G401.6 (cell line): ENCODE results near the gene SH3PXD2A.
A peak's percentile ranks its signal among the peaks of the same experiment; 100 is the strongest.

ENCODE experiments used
- FAIRE-seq: peaks from 2 replicates; lab custom pipeline; 2012; peaks lifted over from hg19 to GRCh38; lab: Jason Lieb, UNC

The SH3PXD2A gene, protein sequence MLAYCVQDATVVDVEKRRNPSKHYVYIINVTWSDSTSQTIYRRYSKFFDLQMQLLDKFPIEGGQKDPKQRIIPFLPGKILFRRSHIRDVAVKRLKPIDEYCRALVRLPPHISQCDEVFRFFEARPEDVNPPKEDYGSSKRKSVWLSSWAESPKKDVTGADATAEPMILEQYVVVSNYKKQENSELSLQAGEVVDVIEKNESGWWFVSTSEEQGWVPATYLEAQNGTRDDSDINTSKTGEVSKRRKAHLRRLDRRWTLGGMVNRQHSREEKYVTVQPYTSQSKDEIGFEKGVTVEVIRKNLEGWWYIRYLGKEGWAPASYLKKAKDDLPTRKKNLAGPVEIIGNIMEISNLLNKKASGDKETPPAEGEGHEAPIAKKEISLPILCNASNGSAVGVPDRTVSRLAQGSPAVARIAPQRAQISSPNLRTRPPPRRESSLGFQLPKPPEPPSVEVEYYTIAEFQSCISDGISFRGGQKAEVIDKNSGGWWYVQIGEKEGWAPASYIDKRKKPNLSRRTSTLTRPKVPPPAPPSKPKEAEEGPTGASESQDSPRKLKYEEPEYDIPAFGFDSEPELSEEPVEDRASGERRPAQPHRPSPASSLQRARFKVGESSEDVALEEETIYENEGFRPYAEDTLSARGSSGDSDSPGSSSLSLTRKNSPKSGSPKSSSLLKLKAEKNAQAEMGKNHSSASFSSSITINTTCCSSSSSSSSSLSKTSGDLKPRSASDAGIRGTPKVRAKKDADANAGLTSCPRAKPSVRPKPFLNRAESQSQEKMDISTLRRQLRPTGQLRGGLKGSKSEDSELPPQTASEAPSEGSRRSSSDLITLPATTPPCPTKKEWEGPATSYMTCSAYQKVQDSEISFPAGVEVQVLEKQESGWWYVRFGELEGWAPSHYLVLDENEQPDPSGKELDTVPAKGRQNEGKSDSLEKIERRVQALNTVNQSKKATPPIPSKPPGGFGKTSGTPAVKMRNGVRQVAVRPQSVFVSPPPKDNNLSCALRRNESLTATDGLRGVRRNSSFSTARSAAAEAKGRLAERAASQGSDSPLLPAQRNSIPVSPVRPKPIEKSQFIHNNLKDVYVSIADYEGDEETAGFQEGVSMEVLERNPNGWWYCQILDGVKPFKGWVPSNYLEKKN

DNA sequence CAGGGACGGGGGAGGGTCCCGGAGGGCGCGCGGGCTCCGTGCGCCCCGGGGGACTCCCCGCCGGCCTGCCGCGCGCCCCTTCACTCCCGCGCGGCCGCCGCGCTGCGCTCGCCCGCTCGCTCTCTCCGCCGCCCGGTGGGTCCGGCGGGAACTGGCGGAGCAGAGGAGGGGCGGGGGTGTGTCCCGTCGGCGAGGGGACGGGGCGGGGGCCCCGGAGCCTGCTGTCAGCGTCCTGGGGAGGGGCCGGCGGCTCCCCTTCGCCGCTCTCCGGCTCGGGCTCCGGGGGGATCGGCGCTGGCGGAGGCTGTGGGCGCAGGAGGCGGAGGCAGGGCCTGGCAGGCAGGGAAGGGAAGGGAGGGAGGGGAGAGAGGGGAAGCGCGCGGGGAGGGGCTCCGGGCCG, at the start of gene SH3PXD2A:
Gene SH3PXD2A, minus strand, starts transcription at position 153 of the 400 bp plus-strand sequence. CDS start 310 bp downstream, outside the sequence.
- no peak for FAIRE-seq

GRCh38 chr10:103901299-103901698, 45.9 kb upstream of the SH3PXD2A start:
- FAIRE-seq, result no peak

GRCh38 chr10:103899312-103899711, 43.9 kb upstream of the SH3PXD2A start:
- no peak for FAIRE-seq

DNA sequence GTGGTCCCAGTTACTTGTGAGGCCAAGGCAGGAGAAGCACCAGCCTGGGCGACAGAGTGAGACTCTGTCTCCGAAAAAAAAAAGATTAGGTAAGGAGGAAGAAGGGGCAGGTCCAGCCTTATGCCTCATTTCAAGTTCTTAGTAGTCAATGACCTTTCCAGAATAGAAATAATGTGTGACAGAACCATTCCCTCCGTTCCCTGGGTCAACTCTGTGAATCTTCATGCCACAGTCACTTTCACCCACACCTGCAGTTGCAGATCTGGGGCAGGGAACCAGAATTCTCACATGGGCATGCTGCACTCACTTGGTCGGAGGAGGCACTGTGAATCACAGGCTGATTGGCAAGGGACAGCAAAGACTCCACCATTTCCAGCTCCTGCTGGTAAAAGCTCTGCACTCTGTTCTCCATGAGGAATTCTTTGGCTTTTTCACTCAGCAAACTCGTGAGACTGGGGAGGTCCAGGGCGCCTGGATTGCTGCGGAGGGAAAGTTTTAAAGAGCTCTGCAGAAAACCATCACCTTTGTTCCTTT, 41.9 kb upstream of the SH3PXD2A start:
- FAIRE-seq, result no peak

DNA sequence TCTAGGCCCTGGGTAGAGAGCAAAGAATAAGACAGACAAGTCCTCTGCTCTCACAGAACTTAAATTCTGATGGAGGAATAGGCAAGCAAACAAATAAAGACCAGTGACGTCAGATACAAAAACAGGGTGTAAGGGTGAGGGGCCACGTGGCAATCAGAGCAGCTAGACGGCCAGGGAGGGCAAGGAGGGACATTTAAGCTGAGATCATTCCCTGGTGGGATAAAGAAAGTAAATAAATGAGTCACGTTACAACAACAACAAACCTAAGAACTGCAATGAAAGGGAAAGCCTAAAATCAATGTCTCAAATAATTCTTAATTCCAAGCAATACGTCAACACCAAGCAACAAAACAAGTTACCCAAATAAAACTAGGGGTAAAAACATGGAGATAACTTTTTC, 40.8 kb upstream of the SH3PXD2A start:
- no peak for FAIRE-seq

- no peak for FAIRE-seq
Measured at GRCh38 chr10:103895411-103896186, 40.2 kb upstream of the SH3PXD2A start.

DNA sequence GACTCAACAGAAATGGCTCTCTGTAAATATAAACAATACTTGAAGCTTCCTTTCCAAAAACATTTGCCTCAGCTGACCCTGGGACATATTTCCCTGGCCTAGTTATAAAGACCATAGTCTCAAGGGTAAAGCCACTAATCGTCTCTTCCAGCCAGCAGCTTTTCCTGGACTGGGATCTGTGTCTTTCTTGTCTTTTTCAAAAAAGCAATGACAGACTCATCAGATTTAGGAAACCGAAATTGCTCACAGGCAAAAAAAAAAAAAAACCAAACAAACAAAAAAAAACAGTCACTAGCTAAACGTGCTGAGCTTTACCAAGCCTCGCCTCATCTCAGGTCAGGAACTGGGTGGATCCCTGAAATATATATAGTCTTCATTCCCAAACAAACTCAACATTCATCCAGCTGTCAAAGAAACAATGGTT, 39.1 kb upstream of the SH3PXD2A start:
- FAIRE-seq, result no peak

- no peak for FAIRE-seq
Measured at GRCh38 chr10:103893817-103894216, 38.4 kb upstream of the SH3PXD2A start.

- FAIRE-seq, result no peak
Measured at GRCh38 chr10:103892181-103892580, 36.8 kb upstream of the SH3PXD2A start.

DNA sequence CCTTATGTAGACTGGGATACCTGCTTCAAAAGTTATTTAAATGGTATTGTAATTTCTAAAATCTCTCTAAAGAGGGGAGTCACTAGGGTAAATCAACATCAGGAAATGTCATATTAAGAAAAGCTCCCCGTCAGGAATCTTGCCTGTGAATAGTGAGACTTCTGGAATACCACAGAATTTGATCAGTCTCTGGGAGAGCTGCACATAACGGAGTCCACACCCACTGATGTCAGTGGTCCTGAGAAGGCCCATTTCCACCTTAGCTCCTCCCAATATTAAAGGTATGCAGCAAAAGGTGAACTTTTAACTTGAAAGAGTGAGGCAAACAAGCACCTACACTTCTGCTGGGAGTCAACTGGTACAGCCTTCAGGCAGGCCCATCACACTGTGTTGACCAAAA, 35.3 kb upstream of the SH3PXD2A start:
- FAIRE-seq, result no peak

DNA sequence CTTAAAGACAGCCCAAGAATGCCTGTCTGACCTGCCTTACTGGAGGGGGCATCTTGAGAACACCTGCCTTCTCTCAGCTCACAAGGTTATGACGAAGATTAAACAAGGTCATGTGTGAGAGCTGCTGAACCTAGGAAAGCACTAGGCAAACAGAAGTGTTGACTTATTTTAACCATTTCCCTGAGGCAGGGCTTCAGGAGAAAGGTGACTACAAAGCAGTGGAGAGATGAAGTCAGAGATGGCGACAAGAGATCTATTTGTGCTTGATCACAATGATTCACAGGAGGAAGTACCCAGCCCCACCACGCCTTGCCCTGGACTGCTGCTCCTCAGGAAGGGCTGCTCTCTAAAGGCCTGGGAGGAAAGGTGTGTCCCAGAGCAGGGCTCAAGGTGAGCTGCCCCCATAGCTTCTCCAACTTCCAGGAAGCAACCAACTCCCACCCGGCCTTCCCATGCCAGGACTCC, 34.9 kb upstream of the SH3PXD2A start:
- no peak for FAIRE-seq

- no peak for FAIRE-seq
Measured at GRCh38 chr10:103889121-103889720, 33.8 kb upstream of the SH3PXD2A start.

DNA sequence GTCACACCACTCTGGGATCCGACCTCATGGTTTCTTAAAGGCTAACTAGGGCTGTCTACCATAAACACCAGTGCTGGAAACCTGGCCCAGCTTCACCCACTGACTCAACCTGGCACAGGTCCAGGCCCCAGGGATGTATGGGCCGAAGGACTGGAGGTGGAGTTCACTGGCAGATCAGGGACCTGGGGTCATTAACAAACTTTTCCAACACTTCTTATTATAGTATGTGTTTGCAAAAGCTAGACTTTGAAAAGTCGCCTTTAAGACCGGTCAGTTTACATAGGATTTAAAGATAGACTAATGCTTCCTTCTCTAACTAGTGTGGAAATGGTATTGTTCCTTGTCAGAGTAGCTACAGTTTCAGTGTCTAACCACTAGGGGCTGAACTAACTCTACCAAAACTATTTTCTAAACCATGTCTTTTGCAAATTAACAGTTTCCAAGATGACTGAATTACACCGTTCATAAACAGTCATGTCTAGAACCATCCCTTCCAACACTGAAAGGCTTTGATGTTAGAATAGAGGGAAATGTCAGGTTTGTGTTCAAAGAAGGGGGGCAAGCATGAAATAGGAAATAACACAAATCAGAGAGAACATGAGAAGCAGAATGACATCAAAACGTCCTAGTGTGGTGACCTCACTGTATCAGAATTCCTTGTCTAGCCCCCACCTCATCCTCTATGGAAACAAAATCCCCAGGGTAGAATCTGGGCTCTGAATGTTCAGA, 32.9 kb upstream of the SH3PXD2A start:
- FAIRE-seq, result peak; percentile 97

GRCh38 chr10:103885617-103886016, 30.2 kb upstream of the SH3PXD2A start:
- FAIRE-seq, result no peak

GRCh38 chr10:103884681-103885139, 29.3 kb upstream of the SH3PXD2A start:
- peak; percentile 91 for FAIRE-seq

DNA sequence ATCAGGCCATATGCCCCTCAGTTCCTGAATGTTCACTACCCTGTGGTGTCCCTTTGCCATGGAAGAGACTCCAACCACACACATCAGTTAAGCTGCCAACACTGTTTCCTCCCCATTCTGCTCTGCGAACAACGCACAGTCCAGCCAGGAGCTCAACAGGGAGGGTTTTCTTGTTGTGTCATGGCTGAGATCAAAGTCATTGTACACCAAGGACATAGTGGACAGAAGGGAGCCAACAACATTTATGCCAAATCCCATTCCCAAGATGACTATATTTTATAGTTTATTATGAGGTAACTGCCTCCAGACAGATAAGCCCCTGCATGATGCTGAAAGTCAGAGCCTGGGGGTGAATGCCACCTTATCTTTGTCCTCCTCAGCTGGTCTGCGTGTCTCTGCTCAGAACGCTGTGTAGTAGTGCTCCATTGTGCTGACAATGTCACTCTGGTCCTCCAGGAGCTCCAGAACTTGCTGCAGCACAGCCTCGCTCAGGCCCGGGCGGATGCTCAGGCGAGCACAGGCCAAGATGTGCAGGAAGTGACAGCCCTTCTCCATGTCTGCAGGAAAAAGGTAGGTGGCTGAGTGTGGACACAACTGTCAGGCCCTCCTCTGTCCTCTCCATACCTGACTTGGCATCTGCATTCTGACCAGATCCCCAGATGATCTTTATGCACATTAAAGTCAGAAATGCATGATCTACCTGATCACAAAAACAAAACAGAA, 27.1 kb upstream of the SH3PXD2A start:
- no peak for FAIRE-seq

DNA sequence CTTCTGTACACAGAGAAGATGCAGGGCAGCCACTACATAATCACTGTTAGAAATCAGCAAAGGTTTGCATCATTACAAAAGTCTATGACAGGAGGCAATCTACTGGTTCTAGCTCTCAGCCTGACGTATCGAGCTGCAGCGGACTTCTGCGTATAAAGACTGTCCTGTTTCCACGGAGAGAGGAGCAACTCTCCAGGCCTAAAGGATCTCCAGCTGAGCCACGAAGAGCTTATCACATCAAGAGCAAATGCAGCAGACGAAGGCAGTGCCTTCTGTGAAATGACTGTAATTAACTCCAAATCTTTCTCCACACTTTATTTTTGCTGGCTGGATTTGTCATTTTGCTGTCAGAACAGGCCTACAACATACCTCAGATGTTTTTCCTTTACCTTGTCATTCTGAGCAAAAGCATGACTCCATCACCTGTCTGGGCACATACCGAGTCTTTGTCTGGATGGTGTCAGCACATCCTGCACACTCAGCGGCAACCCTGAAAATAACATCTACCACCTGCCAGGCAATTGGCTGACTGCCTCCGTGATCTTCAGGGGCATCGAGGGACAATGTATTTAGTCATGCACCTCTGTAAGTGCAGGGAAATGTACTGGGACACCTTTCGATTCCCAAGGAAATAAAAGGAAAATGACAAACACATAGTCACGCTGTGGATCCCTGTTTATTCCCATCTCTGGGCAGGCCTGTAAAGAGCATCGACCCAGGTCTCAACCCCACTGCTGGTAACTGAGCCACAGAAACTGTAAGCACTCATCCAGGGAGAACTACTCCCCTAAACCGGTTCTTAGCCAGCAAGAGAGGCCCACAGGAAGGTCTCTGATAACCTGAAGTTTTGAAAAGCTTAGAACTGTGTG, 26.3 kb upstream of the SH3PXD2A start:
- FAIRE-seq, result no peak

- FAIRE-seq, result no peak
Measured at GRCh38 chr10:103879831-103880230, 24.5 kb upstream of the SH3PXD2A start.

GRCh38 chr10:103879409-103879808, 24.0 kb upstream of the SH3PXD2A start:
- no peak for FAIRE-seq
